ENCODE measurements around the gene KNG1.
A peak's percentile ranks its signal among the peaks of the same experiment; 100 is the strongest.

The KNG1 gene

GRCh38 chr3:186775999-186776398 lies 58.8 kb downstream of the KNG1 start:
- DNase-seq (ENCODE audit: low spot score), result no peak

GRCh38 chr3:186779204-186779603 lies 62.0 kb downstream of the KNG1 start:
- DNase-seq (ENCODE audit: low spot score), result no peak

- no peak for DNase-seq (ENCODE audit: low spot score)
Observed at GRCh38 chr3:186782542-186783057, 65.4 kb downstream of the KNG1 start.

- peak; percentile 96 for DNase-seq (ENCODE audit: low spot score)
Observed at GRCh38 chr3:186783058-186783730, 66.0 kb downstream of the KNG1 start, which contains the start of gene EIF4A2. Gene EIF4A2 (plus strand): TSS chr3:186783577. CDS start chr3:186783611, 34 bp downstream.

- peak; percentile 91 for DNase-seq (ENCODE audit: low spot score)
Observed at GRCh38 chr3:186783731-186784515, 66.8 kb downstream of the KNG1 start.

- DNase-seq (ENCODE audit: low spot score), result no peak
Observed at GRCh38 chr3:186784820-186785494, 67.8 kb downstream of the KNG1 start.

GRCh38 chr3:186785495-186786018 lies 68.4 kb downstream of the KNG1 start:
- DNase-seq (ENCODE audit: low spot score), result no peak

GRCh38 chr3:186786922-186787321 lies 69.8 kb downstream of the KNG1 start:
- DNase-seq (ENCODE audit: low spot score), result no peak

- no peak for DNase-seq (ENCODE audit: low spot score)
Observed at GRCh38 chr3:186787642-186788481, 70.7 kb downstream of the KNG1 start.

GRCh38 chr3:186788482-186789370 lies 71.6 kb downstream of the KNG1 start:
- DNase-seq (ENCODE audit: low spot score), result no peak

GRCh38 chr3:186789554-186790260 lies 72.5 kb downstream of the KNG1 start:
- DNase-seq (ENCODE audit: low spot score), result no peak

- peak; percentile 19 for DNase-seq (ENCODE audit: low spot score)
Observed at GRCh38 chr3:186790261-186790981, 73.3 kb downstream of the KNG1 start.
